Stomach (tissue), 9 donors: Measurements from ENCODE around the gene UBE2M. TPM values are rescaled to one million over a fixed set of nuclear protein-coding genes. Genes with fewer than 3 reads are reported as not detected.

Experiments
- DNase-seq, 2 donors: peaks; one replicate each; pipeline versions ENCODE4 v3.0.0 to v3.0.0-alpha.2; 2013 to 2019
- H3K27ac ChIP-seq, 5 donors: fragments of 200-600 bp in 4 of 5; sonication (generic) in 4 of 5; one replicate each; pipeline ENCODE4 v1.5.1; 2013 to 2019; ENCODE audit warnings: mild to moderate bottlenecking in 1 of 5, moderate library complexity in 1 of 5
- H3K27me3 ChIP-seq, 3 donors: fragments of 200-600 bp; sonication (generic); one replicate each; pipeline ENCODE4 v1.5.1; 2017 to 2019; ENCODE audit warnings: mixed run types in 1 of 3
- H3K36me3 ChIP-seq, 4 donors: fragments of 200-600 bp; sonication (generic); 1 replicate in 3 of 4; 2 replicates in 1 of 4; pipeline ENCODE4 v1.5.1; 2016 to 2019
- H3K4me1 ChIP-seq, 4 donors: fragments of 200-600 bp; sonication (generic); one replicate each; pipeline ENCODE4 v1.5.1; 2016 to 2019
- H3K4me3 ChIP-seq, 4 donors: fragments of 200-600 bp; sonication (generic) in 3 of 4; one replicate each; pipeline ENCODE4 v1.5.1; 2016 to 2019; ENCODE audit warnings: mild to moderate bottlenecking in 1 of 4
- H3K9me3 ChIP-seq, 4 donors: fragments of 200-600 bp; sonication (generic); one replicate each; pipeline ENCODE4 v1.5.1; 2016 to 2019
- CTCF ChIP-seq, 7 experiments: fragments of 450-650 bp in 4 of 7; fragments of 200-600 bp in 3 of 7; sonication (generic) in 3 of 7; IDR thresholded peaks; one replicate each; pipeline ENCODE4 v1.5.1; 2016 to 2019; ENCODE audit warnings: antibody characterized with exemption in 7 of 7, control low read depth in 2 of 7, mild to moderate bottlenecking in 1 of 7
- EP300 ChIP-seq: sonication (generic); formaldehyde crosslinking; IDR thresholded peaks from one replicate; pipeline ENCODE4 v1.6.1; 2017; ENCODE audit warnings: antibody characterized with exemption
- POLR2A ChIP-seq, 4 donors: fragments of 450-650 bp; IDR thresholded peaks; one replicate each; pipeline ENCODE4 v1.6.1; 2016; ENCODE audit warnings: antibody characterized with exemption in 4 of 4, control low read depth in 2 of 4, mild to moderate bottlenecking in 1 of 4, moderate library complexity in 1 of 4
- POLR2AphosphoS5 ChIP-seq, 3 donors: sonication (generic); formaldehyde crosslinking; IDR thresholded peaks; one replicate each; pipeline ENCODE4 v1.6.1; 2016; ENCODE audit warnings: antibody characterized with exemption in 3 of 3
- WGBS, 5 donors: extraction: QIAGEN DNeasy Blood & Tissue Kit in 3 of 5; methylation state at CpG; one replicate each; pipeline versions ENCODE4 v1.1.5 to v1.1.7; 2013 to 2018; 5-methylcytosine and 5-hydroxymethylcytosine counted together
- intact Hi-C: fragments of 100-400 bp; cut with DNase I; formaldehyde crosslinking; loops from one replicate; pipeline ENCODE4 v1.15.1; 2023; ENCODE audit warnings: low total_unique reads
- polyA plus RNA-seq, 3 donors: library from polyadenylated mRNA; stranded (reverse); fragments of 200-250 nt; gene quantifications; one replicate each; pipeline ENCODE4 v1.2.3, GENCODE V29; 2013
- total RNA-seq, 5 donors: library from RNA; depleted of rRNA; stranded (reverse); fragments of >200 nt; gene quantifications; one replicate each; pipeline versions ENCODE4 v1.1.0 to v1.2.3, GENCODE V29; 2014 to 2016
- donor health status: healthy with polysubstance abuse.
- donor health status: Bipolar disorder and iron deficiency.
- donor health status: healthy.

Gene UBE2M
- total and polyA plus RNA-seq, 8 donors, result 9.8 to 51.5 (median 35.3) TPM; not detected in 1

GRCh38 chr19:58572026-58572817 lies 13.8 kb upstream of the UBE2M start:
- Histone ChIP-seq H3K4me1 (peaks cover 18 to 48% (median 38%) of the 10 kb centered on the region in 4 donors), H3K4me3 (peak overlapping the region; percentile 54 to 76 (median 66)), H3K9me3 (no peaks in the 10 kb centered on the region), H3K27ac (peak overlapping the region; percentile 97 to 99 (median 98)), H3K36me3 (peaks cover 5 to 42% (median 32%) of the 10 kb centered on the region in 4 donors), H3K27me3 (no peaks in the 10 kb centered on the region)
- TF ChIP-seq POLR2AphosphoS5 (IDR thresholded peaks at IDR 0.05) (peak in 2 of 3 donors; percentile 63 to 67), EP300 (no peak)
- no peak for DNase-seq
- intact Hi-C loops, result no loop called here
- WGBS, 5 donors, result 40 to 52% (median 44%) methylated on average over 20 to 24 of the region's 24 CpGs

GRCh38 chr19:58571575-58571947 lies 13.2 kb upstream of the UBE2M start:
- H3K4me3 ChIP-seq, result no peak overlapping the region
- no peak for TF ChIP-seq EP300
- no peak for TF ChIP-seq POLR2A (IDR thresholded peaks at IDR 0.05)
- TF ChIP-seq POLR2AphosphoS5 (IDR thresholded peaks at IDR 0.05), result no peak
- no peak for TF ChIP-seq CTCF (IDR thresholded peaks at IDR 0.05)
- H3K4me1 ChIP-seq, result peaks cover 18 to 41% (median 35%) of the 10 kb centered on the region in 4 donors
- H3K36me3 ChIP-seq, result peaks cover 5 to 48% (median 38%) of the 10 kb centered on the region in 4 donors
- no peaks in the 10 kb centered on the region for H3K9me3 ChIP-seq
- H3K27me3 ChIP-seq, result no peaks in the 10 kb centered on the region
- intact Hi-C loops, result no loop called here
- no peak for DNase-seq
- H3K27ac ChIP-seq, result peak overlapping the region in 1 of 5 donors; percentile 99
- WGBS, 5 donors, result 88 to 96% (median 95%) methylated on average over 8 of the region's 8 CpGs

GRCh38 chr19:58570770-58571574 lies 12.6 kb upstream of the UBE2M start:
- intact Hi-C loops, result no loop called here
- H3K27ac ChIP-seq, result no peak overlapping the region

GRCh38 chr19:58569943-58570670 lies 11.7 kb upstream of the UBE2M start:
- WGBS, 5 donors, result 78 to 89% (median 87%) methylated on average over 4 to 8 of the region's 8 CpGs
- DNase-seq, result no peak

More at GRCh38 chr19:58570770-58571574, 12.6 kb upstream of the UBE2M start:
- 88 to 94% (median 94%) methylated on average over 10 to 25 of the region's 25 CpGs for WGBS, 5 donors
- TF ChIP-seq POLR2AphosphoS5 (IDR thresholded peaks at IDR 0.05) (no peak), CTCF (IDR thresholded peaks at IDR 0.05) (no peak)
- Histone ChIP-seq H3K4me1 (peaks cover 18 to 35% (median 29%) of the 10 kb centered on the region in 4 donors), H3K9me3 (no peaks in the 10 kb centered on the region), H3K4me3 (no peak overlapping the region), H3K36me3 (peaks cover 5 to 54% (median 44%) of the 10 kb centered on the region in 4 donors), H3K27me3 (no peaks in the 10 kb centered on the region)
- DNase-seq, result no peak

More at GRCh38 chr19:58569943-58570670, 11.7 kb upstream of the UBE2M start:
- Histone ChIP-seq H3K4me3 (no peak overlapping the region), H3K4me1 (peaks cover 18 to 33% (median 26%) of the 10 kb centered on the region in 4 donors), H3K27me3 (no peaks in the 10 kb centered on the region), H3K27ac (no peak overlapping the region), H3K9me3 (no peaks in the 10 kb centered on the region), H3K36me3 (peaks cover 5 to 56% (median 44%) of the 10 kb centered on the region in 4 donors)
- intact Hi-C loops, result no loop called here
- TF ChIP-seq POLR2A (IDR thresholded peaks at IDR 0.05) (no peak), POLR2AphosphoS5 (IDR thresholded peaks at IDR 0.05) (no peak), EP300 (no peak), CTCF (IDR thresholded peaks at IDR 0.05) (no peak)
